Gastroesophageal sphincter (tissue), 3 donors: ENCODE measurements around the gene SH3BGR.

Experiments used
- CTCF ChIP-seq, 4 experiments: fragments of 200-600 bp in 2 of 4; fragments of 450-650 bp in 2 of 4; sonication (generic) in 1 of 4; IDR thresholded peaks; one replicate each; pipeline ENCODE4 v1.5.1; 2017 to 2019; ENCODE audit warnings: antibody characterized with exemption in 4 of 4, mild to moderate bottlenecking in 2 of 4, moderate library complexity in 2 of 4
- EP300 ChIP-seq: sonication (generic); formaldehyde crosslinking; IDR thresholded peaks from one replicate; pipeline ENCODE4 v1.6.1; 2017; ENCODE audit warnings: antibody characterized with exemption, mild to moderate bottlenecking
- POLR2A ChIP-seq, 2 donors: fragments of 450-650 bp; IDR thresholded peaks; one replicate each; pipeline ENCODE4 v1.6.1; 2017; ENCODE audit warnings: antibody characterized with exemption in 2 of 2, mild to moderate bottlenecking in 2 of 2, moderate library complexity in 1 of 2
- POLR2AphosphoS5 ChIP-seq: sonication (generic); formaldehyde crosslinking; IDR thresholded peaks from one replicate; pipeline ENCODE4 v1.6.1; 2017; ENCODE audit warnings: antibody characterized with exemption

- TF ChIP-seq POLR2A (IDR thresholded peaks at IDR 0.05) (no peak), CTCF (IDR thresholded peaks at IDR 0.05) (no peak), EP300 (no peak), POLR2AphosphoS5 (no peak)
Measured at GRCh38 chr21:39481886-39482285, 30.1 kb downstream of the SH3BGR start.
